Stimulated activated CD8-positive, alpha-beta memory T cell treated with anti-CD3 and anti-CD28 coated beads, Interleukin-12 subunit alpha, Interleukin-12 subunit beta, amount 100 ng/mL, for 1 hour (primary cell): Measurements from ENCODE around the gene NHSL2.
"Not testable (repeated sequence)": the region's sequence is repeated elsewhere in the genome, so short reads cannot be mapped to it uniquely, and the experiment has no call there.

Experiments used
- DNase-seq: peaks from one replicate; pipeline ENCODE4 v3.0.0-alpha.2; 2020; ENCODE audit warnings: low read depth

NHSL2 gene

GRCh38 chrX:72042852-72043248, 132.2 kb downstream of the NHSL2 start:
- DNase-seq: no peak

DNA sequence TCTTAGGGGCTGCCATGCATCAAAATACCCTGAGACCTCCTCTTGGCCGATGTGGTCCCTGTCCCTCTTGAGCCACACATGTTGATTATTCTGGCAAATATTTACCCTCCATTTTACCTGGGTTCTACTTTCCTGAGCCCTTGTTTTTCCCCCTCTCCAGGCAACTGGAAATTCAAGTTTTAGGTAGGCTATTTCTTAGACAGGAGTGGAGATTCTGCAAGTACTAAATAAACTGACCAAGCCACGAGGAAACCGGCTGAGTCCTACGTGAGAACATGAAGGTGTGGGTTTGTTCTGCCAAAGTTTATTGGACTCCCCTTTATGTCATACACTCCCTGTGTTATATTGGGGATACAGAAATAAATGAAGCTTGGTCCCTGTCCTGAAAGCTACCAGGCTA, 133.0 kb downstream of the NHSL2 start:
- no peak for DNase-seq

- no peak for DNase-seq
Observed at GRCh38 chrX:72045141-72045540, 134.5 kb downstream of the NHSL2 start.

- no peak for DNase-seq
Observed at GRCh38 chrX:72045552-72046277, 135.1 kb downstream of the NHSL2 start.

- no peak for DNase-seq
Observed at GRCh38 chrX:72046447-72046846, 135.8 kb downstream of the NHSL2 start.

- DNase-seq: no peak
Observed at GRCh38 chrX:72048510-72049455, 138.1 kb downstream of the NHSL2 start.

GRCh38 chrX:72050011-72050410, 139.4 kb downstream of the NHSL2 start:
- no peak for DNase-seq

DNA sequence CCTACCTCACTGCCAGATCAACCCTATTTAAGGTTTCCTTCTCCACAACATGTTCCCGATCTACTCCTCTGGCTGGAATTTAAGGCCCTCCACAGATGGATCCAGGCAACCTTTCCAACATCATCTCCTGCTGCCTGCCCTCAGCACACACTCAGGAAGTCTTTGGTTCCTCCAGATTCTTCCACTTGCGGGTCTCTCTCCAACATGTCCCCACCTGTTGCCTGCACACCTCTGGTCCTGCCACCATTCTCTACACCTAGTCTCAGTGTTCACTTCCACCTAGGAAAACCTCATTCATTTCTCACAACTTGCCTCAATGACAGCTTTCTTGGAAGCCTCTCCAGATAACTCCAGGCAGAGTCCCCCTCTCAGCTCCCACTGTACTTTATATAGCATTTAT, 140.9 kb downstream of the NHSL2 start:
- no peak for DNase-seq

DNA sequence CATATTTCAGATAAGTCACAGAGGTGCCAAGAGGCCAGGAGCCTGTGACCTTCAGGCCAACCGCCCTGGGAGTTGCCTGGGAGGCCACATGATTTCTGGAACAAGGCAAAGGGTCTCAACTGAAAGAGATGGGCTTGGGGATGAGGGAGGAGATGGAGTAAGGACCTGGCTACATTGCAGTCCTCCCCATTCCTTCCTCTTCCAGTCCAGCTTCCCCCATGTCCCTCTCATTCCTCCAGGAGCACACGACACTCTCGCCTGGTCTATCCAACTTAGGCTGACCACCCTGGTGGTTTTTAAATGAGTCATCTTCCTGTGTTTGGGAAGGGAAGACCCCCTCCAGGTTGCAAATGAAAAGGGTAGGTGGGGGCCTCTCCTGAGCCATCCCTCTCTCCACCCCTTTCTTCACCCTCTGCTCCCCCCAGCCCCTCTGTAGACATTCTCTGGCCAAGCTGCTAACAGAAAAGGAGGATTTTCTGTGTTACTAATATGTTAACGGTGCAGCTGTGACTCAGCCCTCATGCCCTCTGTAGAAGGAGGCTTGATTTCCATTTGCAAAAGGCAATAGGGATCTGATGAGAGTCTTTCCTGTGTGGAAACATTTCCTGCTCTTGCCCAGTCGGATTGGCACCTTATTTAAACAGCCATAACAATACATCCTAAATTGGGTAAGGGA, 141.9 kb downstream of the NHSL2 start:
- no peak for DNase-seq

DNA sequence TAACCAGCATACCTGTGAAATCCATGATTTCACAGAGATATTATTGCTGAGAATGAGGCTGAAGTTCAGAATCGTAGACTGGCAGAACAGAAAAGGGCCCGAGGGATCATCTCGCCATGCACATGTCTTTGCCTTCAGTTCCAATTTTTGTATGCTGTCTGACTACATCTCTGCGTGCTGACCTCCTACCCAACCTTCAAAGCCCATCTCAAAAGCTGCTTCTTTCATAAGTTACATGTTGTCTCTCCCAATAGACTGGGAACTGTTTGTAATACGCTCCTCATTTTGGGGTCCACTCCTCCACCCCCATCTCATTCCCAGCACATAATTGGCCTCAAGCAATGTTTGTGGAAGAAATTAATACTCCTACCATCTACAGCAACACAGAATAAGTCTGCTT, 142.9 kb downstream of the NHSL2 start:
- no peak for DNase-seq

DNA sequence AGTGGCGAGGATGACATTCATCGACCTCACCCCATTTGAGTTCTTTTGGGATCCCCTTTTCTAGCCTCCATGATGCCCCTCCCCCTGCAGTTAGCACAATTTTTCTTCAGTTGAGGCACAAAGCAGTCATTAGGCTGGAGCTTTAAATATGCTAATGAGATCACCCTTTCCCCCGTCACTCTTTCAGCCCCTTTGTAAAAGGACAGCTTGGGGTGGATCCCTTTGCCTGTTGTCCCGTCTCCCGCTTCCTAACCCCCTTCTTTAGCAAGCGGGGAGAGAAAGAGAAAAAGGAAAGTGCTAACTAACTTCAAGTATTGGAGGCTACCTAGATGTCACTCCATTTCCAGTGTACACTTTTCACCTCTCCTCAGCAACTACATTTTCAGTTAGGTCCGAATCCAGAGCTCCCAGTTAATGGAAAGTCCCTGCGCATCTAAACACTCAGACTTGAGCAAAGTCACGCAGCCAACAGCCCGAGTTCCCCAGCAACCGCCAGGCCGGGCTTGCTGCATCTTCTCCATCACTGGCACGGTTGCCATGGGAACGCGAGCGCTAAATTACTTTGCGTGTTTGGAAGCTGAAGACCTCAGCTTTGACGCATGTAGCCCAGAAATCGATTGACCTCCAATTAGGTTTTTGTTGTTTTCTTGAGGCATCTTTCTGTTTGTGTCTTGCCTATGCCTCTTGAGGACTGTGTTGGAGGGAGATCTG, 144.3 kb downstream of the NHSL2 start:
- DNase-seq: no peak

GRCh38 chrX:72057331-72057730, 146.7 kb downstream of the NHSL2 start:
- no peak for DNase-seq

DNA sequence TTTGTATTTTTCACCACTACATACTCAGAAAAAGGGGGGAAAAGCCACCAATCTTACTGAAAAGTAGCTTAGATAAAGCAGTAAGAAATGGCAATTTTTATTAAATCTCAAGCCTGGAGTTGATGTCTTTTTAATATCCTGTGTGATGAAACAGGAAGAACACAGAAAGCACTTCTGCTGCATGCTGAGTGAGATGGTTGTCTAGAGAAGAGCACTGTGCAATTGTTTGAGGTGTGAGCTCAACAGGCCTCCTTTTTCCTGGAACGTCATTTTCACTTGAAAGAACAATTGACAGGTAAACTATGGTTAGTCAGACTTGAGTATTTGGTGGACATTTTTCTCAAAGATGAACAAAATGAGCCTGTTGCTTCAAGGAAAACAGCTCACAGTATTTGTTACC, 147.2 kb downstream of the NHSL2 start:
- DNase-seq: no peak

- not testable (repeated sequence) for DNase-seq
Observed at GRCh38 chrX:72058346-72058745, 147.7 kb downstream of the NHSL2 start.

GRCh38 chrX:72060196-72060920, 149.7 kb downstream of the NHSL2 start:
- DNase-seq: no peak

DNA sequence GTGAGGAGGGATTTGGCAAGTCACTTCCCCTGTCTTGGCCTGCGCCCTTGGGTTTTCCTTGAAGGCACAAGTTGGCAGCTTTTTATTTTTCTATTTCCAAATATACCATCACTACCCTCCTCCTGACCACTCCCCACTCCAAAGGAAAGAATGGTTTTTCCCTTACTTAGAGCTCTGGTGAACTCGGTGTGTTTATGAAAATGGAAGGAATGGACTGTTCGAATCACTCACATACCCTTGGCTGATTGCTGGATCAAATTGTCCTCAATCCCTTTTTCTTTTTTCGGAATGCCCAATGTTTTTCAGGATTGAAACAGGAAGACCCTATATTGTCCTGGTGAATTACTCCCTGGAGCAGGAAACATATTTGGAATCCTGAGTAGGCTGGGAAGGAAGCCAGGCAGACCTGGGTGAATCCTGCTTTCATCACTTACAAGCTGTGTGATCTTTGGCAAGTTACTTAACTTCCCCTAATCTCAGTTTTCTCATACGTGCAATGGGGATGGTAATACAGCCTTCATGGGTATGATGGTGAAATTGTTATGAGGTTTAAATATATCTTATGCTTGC, 150.4 kb downstream of the NHSL2 start:
- no peak for DNase-seq

DNA sequence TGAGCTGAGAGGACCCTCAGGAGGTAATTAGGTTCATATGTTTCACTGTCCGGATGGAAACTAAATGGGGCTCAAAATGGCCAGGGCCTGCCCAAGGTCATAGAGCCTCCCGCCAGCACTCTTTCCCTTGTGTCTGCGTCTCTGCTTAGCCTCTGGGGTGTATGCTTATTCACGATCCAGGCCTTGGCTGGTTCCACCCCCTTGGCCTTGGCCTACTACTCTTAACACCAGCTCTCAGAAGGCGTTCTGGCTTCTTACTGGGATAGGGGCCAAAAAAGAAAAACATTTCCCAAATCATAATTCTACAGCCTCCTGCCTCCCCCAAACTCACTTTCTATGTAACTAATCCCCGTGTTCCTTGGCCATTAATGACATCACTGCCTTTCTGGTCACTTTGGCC, 152.3 kb downstream of the NHSL2 start:
- DNase-seq: no peak

- DNase-seq: no peak
Observed at GRCh38 chrX:72069350-72070160, 158.9 kb downstream of the NHSL2 start.

DNA sequence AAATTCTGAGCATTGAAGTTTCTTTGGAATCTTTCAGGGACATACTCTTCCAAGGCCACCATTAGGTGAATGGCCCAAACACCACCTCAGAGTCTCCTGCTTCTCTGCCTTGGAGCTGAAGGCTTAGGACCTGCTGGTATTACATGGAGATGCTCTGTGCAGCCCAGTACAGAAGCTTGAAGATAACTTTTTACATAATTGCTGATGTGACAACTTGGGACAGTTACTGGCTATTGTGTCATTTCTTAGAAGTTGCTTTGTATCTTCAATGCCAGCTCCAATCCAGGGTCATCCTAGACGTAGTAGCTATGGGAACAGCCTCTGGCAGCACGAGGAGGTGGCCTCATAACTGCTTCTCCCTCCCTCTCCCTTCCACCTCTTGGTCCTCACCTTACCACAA, 160.6 kb downstream of the NHSL2 start:
- no peak for DNase-seq

- DNase-seq: no peak
Observed at GRCh38 chrX:72073633-72074032, 163.0 kb downstream of the NHSL2 start.
